ENCODE results near the gene CYB561D2.

Gene CYB561D2

GRCh38 chr3:50326182-50326541 is 24.5 kb upstream of the CYB561D2 start:
- Histone ChIP-seq H3K4me1 (ENCODE audit: low read length) (0 out of 2 replicates have a peak, but pooled peaks cover 5% of the 10 kb centered on the region), H3K9me3 (replicated peaks; ENCODE audit: insufficient read depth, low read length) (no peaks in the 10 kb centered on the region), H3K79me2 (ENCODE audit: low read length) (peaks cover 33% of the 10 kb centered on the region), H3F3A (ENCODE audit: insufficient read depth, low read length) (peaks cover 12% of the 10 kb centered on the region; the same call in 1 of the 2 replicates), H3K27ac (ENCODE audit: low read length) (no peak overlapping the region), H3K9ac (ENCODE audit: low read length) (no peak overlapping the region), H4K20me1 (ENCODE audit: insufficient read depth, low read length) (no peaks in the 10 kb centered on the region), H3K27me3 (replicated peaks; ENCODE audit: insufficient read depth, low read length) (no peaks in the 10 kb centered on the region), H3K36me3 (replicated peaks; ENCODE audit: insufficient read depth, low read length) (peaks cover 8% of the 10 kb centered on the region), H3K4me2 (ENCODE audit: low read depth, low read length) (no peak overlapping the region), H3K9me2 (replicated peaks; ENCODE audit: insufficient read depth, low read length) (no peaks in the 10 kb centered on the region), H3K4me3 (ENCODE audit: low read length) (no peak overlapping the region), H2AFZ (ENCODE audit: low read length) (no peak overlapping the region)
- TF ChIP-seq EZH2 (optimal IDR thresholded peaks at IDR 0.05; ENCODE audit: low read depth, low read length) (no peak), CTCF (IDR thresholded peaks at IDR 0.05; ENCODE audit: low read length) (no peak), EZH2phosphoT487 (IDR thresholded peaks at IDR 0.05; ENCODE audit: low read length) (no peak)
- DNase-seq: no peak

- peaks cover 13% of the 10 kb centered on the region for H3K36me3 ChIP-seq (replicated peaks; ENCODE audit: insufficient read depth, low read length)
Measured at GRCh38 chr3:50327129-50327528, 23.5 kb upstream of the CYB561D2 start.

GRCh38 chr3:50327943-50328691 is 22.5 kb upstream of the CYB561D2 start, which contains the start of gene TUSC2:
Gene TUSC2, minus strand, starts transcription at chr3:50328223. Its CDS starts 124 bp downstream, at chr3:50328099.
- H3K36me3 ChIP-seq (replicated peaks; ENCODE audit: insufficient read depth, low read length): peaks cover 14% of the 10 kb centered on the region
- TF ChIP-seq EZH2 (optimal IDR thresholded peaks at IDR 0.05; ENCODE audit: low read depth, low read length): no peak
- no peak for TF ChIP-seq CTCF (IDR thresholded peaks at IDR 0.05; ENCODE audit: low read length)
- TF ChIP-seq EZH2phosphoT487 (IDR thresholded peaks at IDR 0.05; ENCODE audit: low read length): no peak
- peak within 1 kb of the TSS; percentile 78 for H2AFZ ChIP-seq (ENCODE audit: low read length)
- no peaks in the 10 kb centered on the region for H3K9me3 ChIP-seq (replicated peaks; ENCODE audit: insufficient read depth, low read length)
- H3K4me1 ChIP-seq (ENCODE audit: low read length): 0 out of 2 replicates have a peak, but pooled peaks cover 5% of the 10 kb centered on the region
- H3K79me2 ChIP-seq (ENCODE audit: low read length): peaks cover 53% of the 10 kb centered on the region
- H3F3A ChIP-seq (ENCODE audit: insufficient read depth, low read length): peaks cover 12% of the 10 kb centered on the region; the same call in 1 of the 2 replicates
- DNase-seq: peak; percentile 99
- H3K27me3 ChIP-seq (replicated peaks; ENCODE audit: insufficient read depth, low read length): no peaks in the 10 kb centered on the region
- peak within 1 kb of the TSS; percentile 59; the same call in 1 of the 2 replicates for H3K27ac ChIP-seq (ENCODE audit: low read length)
- no peaks in the 10 kb centered on the region for H3K9me2 ChIP-seq (replicated peaks; ENCODE audit: insufficient read depth, low read length)
- H3K9ac ChIP-seq (ENCODE audit: low read length): peak within 1 kb of the TSS; percentile 98
- H4K20me1 ChIP-seq (ENCODE audit: insufficient read depth, low read length): no peaks in the 10 kb centered on the region
- peak within 1 kb of the TSS; percentile 94 for H3K4me3 ChIP-seq (ENCODE audit: low read length)
- peak within 1 kb of the TSS; percentile 99 for H3K4me2 ChIP-seq (ENCODE audit: low read depth, low read length)

More at GRCh38 chr3:50327129-50327528, 23.5 kb upstream of the CYB561D2 start:
- Histone ChIP-seq H3K9me2 (replicated peaks; ENCODE audit: insufficient read depth, low read length) (no peaks in the 10 kb centered on the region), H3K9me3 (replicated peaks; ENCODE audit: insufficient read depth, low read length) (no peaks in the 10 kb centered on the region), H3K4me1 (ENCODE audit: low read length) (0 out of 2 replicates have a peak, but pooled peaks cover 5% of the 10 kb centered on the region), H4K20me1 (ENCODE audit: insufficient read depth, low read length) (no peaks in the 10 kb centered on the region), H3F3A (ENCODE audit: insufficient read depth, low read length) (peaks cover 12% of the 10 kb centered on the region; the same call in 1 of the 2 replicates), H3K4me2 (ENCODE audit: low read depth, low read length) (peak overlapping the region; percentile 99), H3K27me3 (replicated peaks; ENCODE audit: insufficient read depth, low read length) (no peaks in the 10 kb centered on the region), H3K9ac (ENCODE audit: low read length) (peak overlapping the region; percentile 98), H3K4me3 (ENCODE audit: low read length) (peak overlapping the region; percentile 94), H3K27ac (ENCODE audit: low read length) (no peak overlapping the region), H3K79me2 (ENCODE audit: low read length) (peaks cover 43% of the 10 kb centered on the region), H2AFZ (ENCODE audit: low read length) (no peak overlapping the region)
- TF ChIP-seq EZH2 (optimal IDR thresholded peaks at IDR 0.05; ENCODE audit: low read depth, low read length) (no peak), CTCF (IDR thresholded peaks at IDR 0.05; ENCODE audit: low read length) (no peak), EZH2phosphoT487 (IDR thresholded peaks at IDR 0.05; ENCODE audit: low read length) (no peak)
- DNase-seq: no peak

Data from MM.1S (cell line).